PC-3 (cell line): ENCODE results near the gene MAP1LC3B2. TPM values are rescaled to one million over a fixed set of nuclear protein-coding genes. Genes with fewer than 3 reads are reported as not detected.
"Not testable (repeated sequence)": the region's sequence is repeated elsewhere in the genome, so short reads cannot be mapped to it uniquely, and the experiment has no call there.

Experiments
- ATAC-seq: fragments of 200-7000 bp; cut with Tn5 transposase; 2 replicates; pipeline ENCODE4 v1.9.1; 2020; ENCODE audit warnings: mild to moderate bottlenecking, moderate library complexity
- BruUV-seq: library from RNA; stranded (reverse); fragments of 400-500 nt; replicated peaks from 2 replicates; lab custom pipeline; 2021; lab: Mats Ljungman, UMichigan
- CTCF ChIA-PET: fragments of 300-600 bp; sonication (Branson Sonifier 250); formaldehyde crosslinking; loops from one replicate; lab custom pipeline; 2022; ENCODE audit warnings: antibody characterized with exemption; lab: Charles Lee
- POLR2A ChIA-PET: fragments of 300-600 bp; sonication (Branson Sonifier 250); formaldehyde crosslinking; loops from one replicate; lab custom pipeline; 2022; ENCODE audit warnings: antibody characterized with exemption; ENCODE audit not compliant: unreplicated experiment; lab: Charles Lee
- DNase-seq: peaks from one replicate; pipeline ENCODE4 v3.0.0-alpha.2; 2015
- H2AFZ ChIP-seq: fragments of 300-600 bp; sonication (generic); 2 replicates; pipeline ENCODE4 v1.6.0; 2016; ENCODE audit warnings: antibody characterized with exemption, low read length
- H3F3A ChIP-seq: fragments of 300-600 bp; sonication (generic); one replicate; pipeline ENCODE4 v1.6.0; 2017; ENCODE audit warnings: antibody characterized with exemption, low read length, control low read depth, mild to moderate bottlenecking; ENCODE audit not compliant: unreplicated experiment
- H3K27ac ChIP-seq: fragments of 300-600 bp; sonication (generic); 2 replicates; pipeline ENCODE4 v1.5.1; 2016; ENCODE audit warnings: mild to moderate bottlenecking, low read length
- H3K27me3 ChIP-seq: fragments of 300-600 bp; sonication (generic); 2 replicates; pipeline ENCODE4 v1.6.1; 2016; ENCODE audit warnings: low read length, mixed read lengths
- H3K36me3 ChIP-seq: fragments of 300-600 bp; sonication (generic); 2 replicates; pipeline ENCODE4 v1.6.1; 2016; ENCODE audit warnings: low read depth, mixed run types, low read length, mixed read lengths
- H3K4me1 ChIP-seq: fragments of 300-600 bp; sonication (generic); 2 replicates; pipeline ENCODE4 v1.5.1; 2016; ENCODE audit warnings: low read length; ENCODE audit not compliant: insufficient read depth
- H3K4me2 ChIP-seq: fragments of 300-600 bp; sonication (generic); 2 replicates; pipeline ENCODE4 v1.6.0; 2016; ENCODE audit warnings: low read length
- H3K4me3 ChIP-seq: fragments of 300-600 bp; sonication (generic); 2 replicates; pipeline ENCODE4 v1.5.1; 2016; ENCODE audit warnings: mild to moderate bottlenecking, low read length, mixed read lengths
- H3K79me2 ChIP-seq: fragments of 300-600 bp; sonication (generic); 2 replicates; pipeline ENCODE4 v1.6.1; 2017; ENCODE audit warnings: low read length, mixed read lengths
- H3K9ac ChIP-seq: fragments of 300-600 bp; sonication (generic); 2 replicates; pipeline ENCODE4 v1.6.0; 2016; ENCODE audit warnings: mild to moderate bottlenecking, low read length
- H3K9me2 ChIP-seq: fragments of 300-600 bp; sonication (generic); replicated peaks from 2 replicates; pipeline ENCODE4 v1.6.1; 2016; ENCODE audit warnings: mixed run types, low read length, mixed read lengths
- H3K9me3 ChIP-seq: fragments of 300-600 bp; sonication (generic); 2 replicates; pipeline ENCODE4 v1.6.1; 2016; ENCODE audit warnings: low read length, mixed read lengths
- H4K20me1 ChIP-seq: fragments of 300-600 bp; sonication (generic); 2 replicates; pipeline ENCODE4 v1.6.1; 2016; ENCODE audit warnings: low read length, mixed read lengths
- CTCF ChIP-seq: fragments of 300-600 bp; sonication (generic); conservative IDR thresholded peaks from 2 replicates; pipeline ENCODE4 v1.5.1; 2017; ENCODE audit warnings: antibody characterized with exemption, low read depth, mild to moderate bottlenecking, low read length
- EZH2 ChIP-seq: fragments of 300-600 bp; sonication (generic); IDR thresholded peaks from one replicate; pipeline ENCODE4 v1.6.1; 2017; ENCODE audit warnings: antibody characterized with exemption, mild to moderate bottlenecking, low read length; ENCODE audit not compliant: unreplicated experiment
- EZH2phosphoT487 ChIP-seq: fragments of 300-600 bp; sonication (generic); IDR thresholded peaks from 2 replicates; pipeline ENCODE4 v1.6.1; 2018; ENCODE audit warnings: mild to moderate bottlenecking, antibody characterized with exemption, low read length, borderline replicate concordance
- intact Hi-C: fragments of 100-400 bp; cut with micrococcal nuclease; formaldehyde crosslinking; loops from 2 replicates; pipeline ENCODE4 v1.9.0; 2023
- total RNA-seq: library from RNA; depleted of rRNA; stranded (reverse); fragments of >200 nt; gene quantifications from 2 replicates; pipeline ENCODE4 v1.2.3, GENCODE V29; 2014

Gene MAP1LC3B2
- total RNA-seq, 1 experiment from 2014 or later, result not detected

- H3K9me2 ChIP-seq, result no peaks in the 10 kb centered on the region
- TF ChIP-seq EZH2 (no peak), EZH2phosphoT487 (no peak), CTCF (no peak)
- H2AFZ ChIP-seq, result 0 out of 2 replicates have a peak overlapping the region, but pooled peaks have one; percentile 3
- H3K4me2 ChIP-seq, result no peak overlapping the region
- no peaks in the 10 kb centered on the region for H4K20me1 ChIP-seq
- H3K9me3 ChIP-seq, result no peaks in the 10 kb centered on the region
- H3K36me3 ChIP-seq, result no peaks in the 10 kb centered on the region
- ChIA-PET POLR2A (no interaction called here), CTCF (no interaction called here)
- no TSS peak for BruUV-seq
- no peak overlapping the region for H3K4me3 ChIP-seq
- no peak overlapping the region for H3K9ac ChIP-seq
- intact Hi-C loops, result no loop called here
- H3K27ac ChIP-seq, result no peak overlapping the region
- no peaks in the 10 kb centered on the region for H3F3A ChIP-seq
- H3K27me3 ChIP-seq, result no peaks in the 10 kb centered on the region
- ATAC-seq (no peak), DNase-seq (no peak)
- H3K79me2 ChIP-seq, result no peaks in the 10 kb centered on the region
- H3K4me1 ChIP-seq, result no peaks in the 10 kb centered on the region
Observed at GRCh38 chr12:116573776-116574175, 14.6 kb downstream of the MAP1LC3B2 start.

GRCh38 chr12:116575754-116576153 is 16.6 kb downstream of the MAP1LC3B2 start:
- H4K20me1 ChIP-seq, POLR2A ChIA-PET, ATAC-seq, H3K9me2 ChIP-seq, BruUV-seq, H3K4me2 ChIP-seq, H3K9me3 ChIP-seq, H3K9ac ChIP-seq, H3K27ac ChIP-seq, H3K4me3 ChIP-seq, H3K36me3 ChIP-seq, CTCF ChIA-PET, intact Hi-C loops, H2AFZ ChIP-seq, H3K27me3 ChIP-seq, H3F3A ChIP-seq, DNase-seq, H3K4me1 ChIP-seq, H3K79me2 ChIP-seq: not testable (repeated sequence)

- intact Hi-C loops, result no loop called here
- Histone ChIP-seq H3K9me3 (no peaks in the 10 kb centered on the region), H4K20me1 (no peaks in the 10 kb centered on the region), H3K36me3 (no peaks in the 10 kb centered on the region), H3K4me3 (no peak overlapping the region), H3K9me2 (no peaks in the 10 kb centered on the region), H3K4me1 (no peaks in the 10 kb centered on the region), H3K79me2 (no peaks in the 10 kb centered on the region), H3K27me3 (no peaks in the 10 kb centered on the region), H3K4me2 (no peak overlapping the region), H3F3A (no peaks in the 10 kb centered on the region), H2AFZ (no peak overlapping the region), H3K27ac (no peak overlapping the region), H3K9ac (no peak overlapping the region)
- TF ChIP-seq EZH2, result no peak
- TF ChIP-seq EZH2phosphoT487, result no peak
- TF ChIP-seq CTCF, result no peak
- ChIA-PET POLR2A (no interaction called here), CTCF (no interaction called here)
- no TSS peak for BruUV-seq
- DNase-seq, result no peak
- no peak for ATAC-seq
Observed at GRCh38 chr12:116577154-116577561, 18.0 kb downstream of the MAP1LC3B2 start.
